SK-N-MC (cell line): Measurements from ENCODE around the gene SKAP2.

Source experiments
- EZH2 ChIP-seq: fragments of 200-600 bp; sonication (generic); IDR thresholded peaks from one replicate; pipeline ENCODE4 v1.6.1; 2017; ENCODE audit warnings: antibody characterized with exemption
- FOXP2 ChIP-seq: optimal IDR thresholded peaks from 2 replicates; pipeline ENCODE3; 2011; ENCODE audit warnings: mild to moderate bottlenecking, moderate library complexity; ENCODE audit not compliant: insufficient read depth; ENCODE audit errors: extremely low read length, control extremely low read depth
- POLR2AphosphoS5 ChIP-seq: IDR thresholded peaks from 2 replicates; pipeline ENCODE4 v1.6.1; 2012; ENCODE audit warnings: mild to moderate bottlenecking, low read depth, low read length, borderline replicate concordance

DNA sequence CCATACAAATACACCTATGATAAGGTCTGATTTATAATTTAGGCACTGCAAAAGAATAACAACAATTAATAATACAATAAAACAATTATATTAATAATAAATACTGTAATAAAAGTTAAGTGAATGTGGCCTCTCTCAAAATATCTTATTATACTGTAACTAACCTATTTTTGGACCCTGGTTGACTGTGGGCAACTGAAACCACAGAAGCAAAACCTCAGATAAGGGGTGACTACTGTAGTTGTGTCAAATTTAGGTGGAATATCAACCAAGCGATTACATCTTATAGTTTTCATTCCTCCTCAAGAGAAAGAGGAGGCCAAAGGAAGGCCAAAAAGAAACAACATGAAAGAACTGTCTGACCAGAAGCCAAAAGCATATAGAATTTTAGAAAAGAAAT lies 103.9 kb downstream of the SKAP2 start:
- no peak for TF ChIP-seq EZH2
- no peak for TF ChIP-seq POLR2AphosphoS5
- TF ChIP-seq FOXP2 = no peak
